Activated CD4-positive, alpha-beta memory T cell treated with anti-CD3 and anti-CD28 coated beads, Interleukin-2, amount 10 ng/mL, durations not matched to agents 7 days and 5 days (primary cell): ENCODE data around the gene PCA3. TPM values are rescaled to one million over a fixed set of nuclear protein-coding genes. Genes with fewer than 3 reads are reported as not detected.
"Not testable (repeated sequence)": the region's sequence is repeated elsewhere in the genome, so short reads cannot be mapped to it uniquely, and the experiment has no call there.

Source experiments
- CTCF ChIA-PET: fragments of 350-600 bp; sonication (Branson Sonifier 250); formaldehyde crosslinking; loops from one replicate; lab custom pipeline; 2021; ENCODE audit warnings: antibody characterized with exemption, inconsistent platforms; lab: Charles Lee
- POLR2A ChIA-PET: fragments of 350-600 bp; sonication (Branson Sonifier 250); formaldehyde crosslinking; loops from one replicate; lab custom pipeline; 2021; ENCODE audit warnings: antibody characterized with exemption; lab: Charles Lee
- DNase-seq: peaks from one replicate; pipeline ENCODE4 v3.0.0-alpha.2; 2020
- H3K27ac Mint-ChIP-seq: one replicate; pipeline ENCODE4 v1.8.0; 2021; ENCODE audit warnings: mild to moderate bottlenecking, mixed read lengths
- H3K27me3 Mint-ChIP-seq: one replicate; pipeline ENCODE4 v1.8.0; 2021; ENCODE audit warnings: mixed read lengths
- H3K36me3 Mint-ChIP-seq: one replicate; pipeline ENCODE4 v1.8.0; 2021; ENCODE audit warnings: low read depth, mixed read lengths
- H3K4me1 Mint-ChIP-seq: one replicate; pipeline ENCODE4 v1.8.0; 2021; ENCODE audit warnings: mixed read lengths
- H3K4me3 Mint-ChIP-seq: one replicate; pipeline ENCODE4 v1.8.0; 2021; ENCODE audit warnings: mild to moderate bottlenecking, mixed read lengths
- H3K9me3 Mint-ChIP-seq: one replicate; pipeline ENCODE4 v1.8.0; 2021; ENCODE audit warnings: mixed read lengths
- total RNA-seq, 2 experiments: library from RNA; stranded (reverse); gene quantifications; one replicate each; pipeline ENCODE4 v1.2.3, GENCODE V29; 2021

PCA3 gene
- total RNA-seq, 2 experiments from 2014 or later, result not detected

DNA sequence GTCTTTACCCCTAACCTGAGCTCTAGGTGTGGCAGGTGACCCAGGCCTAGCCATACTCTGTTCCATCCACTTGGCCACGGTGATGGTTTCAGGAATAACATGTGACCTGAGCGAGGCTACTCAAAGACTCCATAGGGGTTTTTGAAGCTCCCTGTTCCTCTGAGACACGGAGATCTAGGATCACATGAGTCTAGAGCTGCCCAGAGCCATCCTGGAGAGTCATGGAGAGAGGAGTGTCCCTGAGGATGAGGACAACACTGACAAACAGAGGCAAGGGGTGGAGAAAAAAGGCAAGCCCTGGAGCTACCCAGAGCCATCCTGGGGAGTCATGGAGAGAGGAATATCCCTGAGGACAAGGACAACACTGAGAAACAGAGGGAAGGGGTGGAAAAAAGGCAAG lies 29.5 kb upstream of the PCA3 start:
- H3K27ac Mint-ChIP-seq, result no peak overlapping the region
- H3K27me3 Mint-ChIP-seq, result peaks cover 22% of the 10 kb centered on the region
- H3K4me3 Mint-ChIP-seq, result no peak overlapping the region
- DNase-seq, result no peak
- H3K36me3 Mint-ChIP-seq, result no peaks in the 10 kb centered on the region
- no peaks in the 10 kb centered on the region for H3K9me3 Mint-ChIP-seq
- ChIA-PET POLR2A (no interaction called here), CTCF (no interaction called here)
- no peaks in the 10 kb centered on the region for H3K4me1 Mint-ChIP-seq

DNA sequence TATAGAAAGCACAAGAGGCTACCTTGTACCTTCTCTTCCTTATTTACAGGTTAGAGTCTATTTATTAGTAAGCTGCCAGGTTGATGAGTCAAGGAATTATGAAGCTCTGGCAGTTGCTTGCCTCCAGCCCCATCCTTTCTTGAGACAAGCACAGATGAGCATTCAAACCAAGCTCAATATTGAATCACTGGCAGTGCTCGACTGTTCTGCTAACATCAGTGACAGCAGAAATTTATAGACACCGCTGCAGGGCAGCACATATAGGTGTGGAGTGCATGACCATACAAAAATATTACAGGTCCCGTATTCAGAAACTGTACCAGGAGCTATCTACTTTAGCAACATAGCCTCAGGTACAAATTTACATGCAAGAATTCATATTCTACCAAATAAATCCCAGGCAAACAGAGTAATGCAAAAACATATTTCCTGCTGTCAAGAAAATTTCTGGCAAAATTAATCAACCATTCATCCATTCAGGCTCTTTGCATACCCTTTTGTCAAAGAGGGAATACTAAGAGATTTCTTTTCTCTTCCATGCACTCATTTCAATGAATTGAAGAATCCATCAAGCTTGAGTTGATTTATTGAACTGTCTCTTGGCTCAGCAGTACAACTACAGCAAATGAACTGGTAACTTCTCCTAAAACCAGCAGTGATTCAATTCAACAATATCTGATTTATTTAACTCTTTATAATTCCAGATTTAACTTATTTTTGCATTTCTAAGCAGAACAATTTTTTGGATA lies 26.9 kb upstream of the PCA3 start:
- no peak for DNase-seq
- Mint-ChIP-seq H3K4me3 (no peak overlapping the region), H3K9me3 (peaks cover 2% of the 10 kb centered on the region), H3K27me3 (peaks cover 18% of the 10 kb centered on the region), H3K27ac (no peak overlapping the region), H3K4me1 (no peaks in the 10 kb centered on the region), H3K36me3 (no peaks in the 10 kb centered on the region)
- ChIA-PET CTCF (no interaction called here), POLR2A (no interaction called here)

DNA sequence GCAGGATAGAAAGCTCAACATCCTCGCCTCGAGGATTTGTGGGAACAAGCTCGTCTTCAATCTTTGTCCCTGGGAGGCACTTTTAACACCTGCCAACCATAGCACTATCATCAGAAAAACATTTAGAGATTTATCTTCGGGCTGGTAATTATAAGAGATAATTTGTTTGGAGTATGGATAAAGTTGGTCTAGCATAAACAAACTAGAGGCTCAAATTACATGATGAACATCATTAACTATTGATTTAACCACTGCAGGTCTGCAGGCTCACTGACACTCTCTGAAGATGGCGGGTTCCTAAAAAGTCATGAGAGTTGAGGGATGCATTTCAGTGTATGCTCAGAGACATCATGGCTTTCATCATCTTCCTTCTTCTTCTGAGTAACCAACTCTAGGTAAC lies 25.8 kb upstream of the PCA3 start:
- no peak overlapping the region for H3K4me3 Mint-ChIP-seq
- CTCF ChIA-PET, result no interaction called here
- DNase-seq, result no peak
- H3K36me3 Mint-ChIP-seq, result no peaks in the 10 kb centered on the region
- H3K27ac Mint-ChIP-seq, result no peak overlapping the region
- peaks cover 13% of the 10 kb centered on the region for H3K27me3 Mint-ChIP-seq
- peaks cover 9% of the 10 kb centered on the region for H3K9me3 Mint-ChIP-seq
- POLR2A ChIA-PET, result no interaction called here
- no peaks in the 10 kb centered on the region for H3K4me1 Mint-ChIP-seq

DNA sequence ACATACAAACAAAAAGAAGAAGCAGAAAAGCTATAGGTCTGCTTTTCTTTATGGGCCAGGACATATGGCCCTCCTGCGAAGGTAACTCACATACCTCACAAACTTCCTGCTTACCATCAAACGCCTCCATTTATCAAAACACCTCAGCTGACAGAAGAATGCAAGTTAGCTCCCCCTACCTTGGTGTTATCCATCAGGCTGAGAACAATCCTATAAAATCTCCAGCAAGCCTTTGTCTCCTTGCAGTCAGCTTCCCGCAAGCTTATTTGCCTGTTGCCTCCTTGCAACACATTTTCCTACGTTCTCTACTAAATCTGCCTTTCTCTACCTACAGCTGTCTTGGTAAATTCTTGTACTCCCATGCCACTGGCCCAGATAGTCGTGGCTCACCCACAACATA lies 22.7 kb upstream of the PCA3 start:
- peaks cover 8% of the 10 kb centered on the region for H3K4me1 Mint-ChIP-seq
- H3K9me3 Mint-ChIP-seq, result peaks cover 12% of the 10 kb centered on the region
- ChIA-PET POLR2A (no interaction called here), CTCF (no interaction called here)
- H3K27me3 Mint-ChIP-seq, result peaks cover 7% of the 10 kb centered on the region
- no peak overlapping the region for H3K4me3 Mint-ChIP-seq
- H3K27ac Mint-ChIP-seq, result no peak overlapping the region
- H3K36me3 Mint-ChIP-seq, result no peaks in the 10 kb centered on the region
- DNase-seq, result no peak

DNA sequence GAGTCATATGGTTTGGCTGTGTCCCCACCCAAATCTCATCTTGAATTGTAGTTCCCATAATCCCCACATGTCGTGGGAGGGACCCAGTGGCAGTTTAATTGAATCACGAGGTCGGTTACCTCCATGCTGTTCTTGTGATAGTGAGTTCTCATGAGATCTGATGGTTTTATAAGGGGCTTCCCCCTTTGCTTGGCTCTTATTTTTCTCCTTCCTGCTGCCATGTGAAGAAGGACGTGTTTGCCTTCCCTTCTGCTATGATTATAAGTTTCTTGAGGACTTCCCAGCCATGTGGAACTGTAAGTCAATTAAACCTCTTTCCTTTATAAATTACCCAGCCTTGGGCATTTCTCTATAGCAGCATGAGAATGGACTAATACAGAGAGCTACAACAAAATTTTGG lies 21.3 kb upstream of the PCA3 start:
- H3K27me3 Mint-ChIP-seq, CTCF ChIA-PET, POLR2A ChIA-PET, H3K4me3 Mint-ChIP-seq, H3K27ac Mint-ChIP-seq, H3K4me1 Mint-ChIP-seq, DNase-seq, H3K36me3 Mint-ChIP-seq: not testable (repeated sequence)
- peaks cover 12% of the 10 kb centered on the region for H3K9me3 Mint-ChIP-seq

DNA sequence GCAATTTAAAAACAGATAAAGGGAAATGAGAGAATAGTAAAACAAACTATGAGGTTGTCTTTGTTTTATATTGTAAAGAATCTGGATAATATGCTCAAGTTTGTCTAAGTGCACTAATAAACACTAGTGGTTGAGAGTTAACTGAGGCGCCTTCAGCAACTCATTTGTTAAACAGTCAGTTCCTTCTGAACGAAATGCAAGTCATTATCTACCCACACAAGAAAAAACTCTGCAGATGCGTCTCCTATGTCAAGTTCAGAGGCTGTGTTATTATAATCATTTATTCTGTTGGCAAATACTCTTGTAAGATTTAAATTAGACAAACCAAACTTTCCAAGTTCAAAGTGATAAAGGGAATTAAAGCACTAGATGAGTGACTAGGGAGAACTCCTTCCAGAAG lies 20.3 kb upstream of the PCA3 start:
- H3K9me3 Mint-ChIP-seq, result peaks cover 12% of the 10 kb centered on the region
- H3K27me3 Mint-ChIP-seq, result peaks cover 3% of the 10 kb centered on the region
- DNase-seq, result no peak
- H3K36me3 Mint-ChIP-seq, result no peaks in the 10 kb centered on the region
- peaks cover 8% of the 10 kb centered on the region for H3K4me1 Mint-ChIP-seq
- ChIA-PET CTCF (no interaction called here), POLR2A (no interaction called here)
- no peak overlapping the region for H3K27ac Mint-ChIP-seq
- H3K4me3 Mint-ChIP-seq, result no peak overlapping the region

DNA sequence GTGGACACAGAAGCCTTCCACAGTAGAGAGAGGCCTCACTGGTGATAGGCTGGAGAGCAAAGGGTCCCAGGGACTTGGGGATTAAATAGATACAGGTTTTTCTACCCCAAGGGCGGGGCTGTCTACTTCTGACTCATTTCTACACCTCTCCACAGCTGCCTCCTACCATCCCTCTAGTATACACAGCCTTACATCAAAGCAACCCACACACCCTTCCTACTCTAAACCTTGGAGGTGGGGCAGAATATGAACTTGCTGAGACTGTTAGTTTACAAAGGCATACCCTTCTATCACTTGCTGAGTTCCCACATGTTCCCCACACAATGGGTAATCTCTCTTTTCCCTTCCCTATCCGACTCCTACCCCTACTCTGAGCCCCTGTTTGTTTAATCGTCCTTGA lies 19.9 kb upstream of the PCA3 start:
- peaks cover 8% of the 10 kb centered on the region for H3K4me1 Mint-ChIP-seq
- peaks cover 3% of the 10 kb centered on the region for H3K27me3 Mint-ChIP-seq
- CTCF ChIA-PET, result no interaction called here
- POLR2A ChIA-PET, result no interaction called here
- peaks cover 12% of the 10 kb centered on the region for H3K9me3 Mint-ChIP-seq
- DNase-seq, result no peak
- H3K4me3 Mint-ChIP-seq, result no peak overlapping the region
- H3K36me3 Mint-ChIP-seq, result no peaks in the 10 kb centered on the region
- H3K27ac Mint-ChIP-seq, result no peak overlapping the region

DNA sequence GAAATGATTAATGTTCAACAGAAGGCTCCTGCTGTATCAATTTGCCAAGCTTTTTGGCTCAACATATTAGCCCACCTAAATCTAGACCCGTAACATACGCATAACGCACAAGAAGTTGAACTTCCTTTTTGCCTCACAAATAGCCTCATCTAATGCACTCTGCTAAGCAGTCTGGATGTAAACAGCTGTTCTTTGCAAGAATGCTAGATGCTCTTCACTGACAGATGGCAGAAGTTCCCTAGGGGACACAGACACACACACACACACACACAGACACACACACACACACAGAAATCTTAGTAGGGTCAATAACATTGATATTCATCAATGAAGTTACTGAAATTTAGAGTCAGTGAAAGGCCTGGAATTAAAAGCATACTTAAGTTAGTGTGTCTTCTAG lies 13.2 kb upstream of the PCA3 start:
- CTCF ChIA-PET, result no interaction called here
- Mint-ChIP-seq H3K27ac (no peak overlapping the region), H3K9me3 (no peaks in the 10 kb centered on the region), H3K27me3 (peaks cover 3% of the 10 kb centered on the region), H3K4me1 (peaks cover 4% of the 10 kb centered on the region), H3K4me3 (no peak overlapping the region), H3K36me3 (no peaks in the 10 kb centered on the region)
- no peak for DNase-seq
- POLR2A ChIA-PET, result no interaction called here

DNA sequence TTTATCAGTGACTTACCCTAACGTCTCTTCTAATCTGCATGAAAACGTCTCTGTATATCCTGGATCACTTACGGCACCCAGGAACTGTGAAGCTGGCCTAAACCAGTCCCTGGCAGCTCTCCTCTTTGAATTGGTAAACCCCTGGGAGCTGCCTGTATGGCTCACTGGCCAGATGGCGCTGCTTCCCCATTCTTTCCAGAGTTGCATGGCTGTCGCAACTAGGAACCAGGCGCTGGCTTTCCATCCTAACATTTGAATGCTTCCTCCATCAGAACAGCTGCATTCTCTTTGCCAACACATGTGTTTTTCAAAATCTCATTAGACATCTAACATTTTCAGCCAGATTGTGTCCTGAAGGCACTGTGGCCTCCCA lies 8.0 kb upstream of the PCA3 start:
- Mint-ChIP-seq H3K4me1 (peaks cover 4% of the 10 kb centered on the region), H3K27me3 (peaks cover 12% of the 10 kb centered on the region), H3K27ac (no peak overlapping the region), H3K9me3 (no peaks in the 10 kb centered on the region), H3K4me3 (no peak overlapping the region), H3K36me3 (no peaks in the 10 kb centered on the region)
- CTCF ChIA-PET, result no interaction called here
- no peak for DNase-seq
- POLR2A ChIA-PET, result no interaction called here

DNA sequence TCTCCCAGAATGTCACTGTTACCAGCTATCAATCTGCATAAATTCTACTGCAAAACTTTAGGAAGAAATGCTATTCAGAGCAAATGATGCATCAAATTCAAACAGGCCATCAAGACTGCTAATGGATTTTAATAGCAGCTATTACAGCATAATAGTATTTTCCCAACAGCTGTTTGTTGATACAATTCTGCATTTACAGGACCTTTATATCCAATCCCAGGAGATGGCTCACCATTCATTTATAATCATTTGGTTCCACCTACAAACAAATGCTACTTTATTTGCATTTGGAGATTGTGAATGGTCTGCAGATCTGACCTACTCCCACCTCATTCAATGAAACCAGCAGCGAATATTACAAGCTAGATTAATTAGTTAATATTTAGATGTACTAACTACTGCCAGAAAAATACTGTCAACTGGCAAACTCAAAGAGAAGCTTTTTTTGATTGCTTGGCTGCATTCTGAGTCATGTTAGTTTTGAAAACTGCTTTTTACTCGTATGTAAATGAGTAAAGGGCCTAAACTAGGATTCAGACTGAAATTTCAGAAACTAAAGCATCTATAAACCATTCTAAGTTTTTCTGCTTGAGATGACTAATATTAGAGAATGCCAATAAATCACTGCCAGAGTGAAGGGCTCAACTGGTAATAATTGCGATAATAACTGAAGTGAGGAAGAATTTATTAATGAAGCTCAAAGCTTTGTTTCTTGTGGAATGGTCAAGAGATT lies 7.1 kb upstream of the PCA3 start:
- Mint-ChIP-seq H3K27ac (no peak overlapping the region), H3K4me1 (peaks cover 4% of the 10 kb centered on the region), H3K36me3 (no peaks in the 10 kb centered on the region), H3K4me3 (no peak overlapping the region), H3K9me3 (no peaks in the 10 kb centered on the region), H3K27me3 (peaks cover 12% of the 10 kb centered on the region)
- no peak for DNase-seq
- POLR2A ChIA-PET, result no interaction called here
- CTCF ChIA-PET, result no interaction called here

DNA sequence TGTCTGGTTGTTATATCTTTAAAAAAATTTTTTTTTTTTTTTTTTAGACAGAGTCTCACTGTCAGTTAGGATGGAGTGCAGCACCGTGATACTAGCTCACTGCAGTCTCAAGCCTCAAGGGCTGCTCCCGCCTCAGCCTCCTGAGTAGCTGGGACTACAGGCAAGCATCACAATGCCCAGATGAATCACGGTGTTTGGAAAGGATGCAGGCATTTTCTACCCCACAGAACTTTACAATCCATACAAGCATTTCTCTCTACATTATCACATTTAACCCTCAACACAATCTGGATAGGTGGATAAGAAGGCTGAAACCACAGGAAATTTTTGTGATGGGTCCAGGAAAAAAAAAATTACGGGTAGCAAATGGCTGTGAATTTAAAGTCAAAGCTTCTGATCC lies 5.8 kb upstream of the PCA3 start:
- CTCF ChIA-PET, result no interaction called here
- H3K27ac Mint-ChIP-seq, result no peak overlapping the region

DNA sequence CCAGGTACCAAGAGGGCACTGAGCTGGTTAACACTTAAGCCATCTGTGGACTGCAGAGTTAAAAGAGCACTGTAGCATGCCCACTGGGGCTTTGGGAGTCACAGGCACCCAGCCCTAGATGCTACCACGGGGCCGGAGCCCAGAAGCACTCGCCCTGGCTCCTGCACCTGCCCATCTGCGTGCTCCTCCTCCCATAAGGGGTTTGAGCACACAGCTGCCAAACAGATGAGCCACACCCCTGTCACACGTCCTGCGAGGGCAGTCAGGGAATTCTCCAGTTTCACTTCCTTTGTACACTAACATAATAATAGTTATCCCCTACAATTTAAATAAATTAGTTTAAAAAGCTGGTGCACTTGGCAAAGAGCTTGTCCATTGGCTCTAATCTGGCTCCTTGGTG lies 4.5 kb upstream of the PCA3 start:
- H3K4me1 Mint-ChIP-seq, result peaks cover 4% of the 10 kb centered on the region
- peaks cover 14% of the 10 kb centered on the region for H3K27me3 Mint-ChIP-seq
- H3K9me3 Mint-ChIP-seq, result no peaks in the 10 kb centered on the region
- no peak overlapping the region for H3K27ac Mint-ChIP-seq
- ChIA-PET CTCF (no interaction called here), POLR2A (no interaction called here)
- no peaks in the 10 kb centered on the region for H3K36me3 Mint-ChIP-seq
- no peak for DNase-seq
- H3K4me3 Mint-ChIP-seq, result no peak overlapping the region

More for the DNA sequence above, 5.8 kb upstream of the PCA3 start:
- Mint-ChIP-seq H3K36me3 (no peaks in the 10 kb centered on the region), H3K4me1 (peaks cover 4% of the 10 kb centered on the region), H3K4me3 (no peak overlapping the region), H3K9me3 (no peaks in the 10 kb centered on the region), H3K27me3 (peaks cover 14% of the 10 kb centered on the region)
- POLR2A ChIA-PET, result no interaction called here
- DNase-seq, result no peak

DNA sequence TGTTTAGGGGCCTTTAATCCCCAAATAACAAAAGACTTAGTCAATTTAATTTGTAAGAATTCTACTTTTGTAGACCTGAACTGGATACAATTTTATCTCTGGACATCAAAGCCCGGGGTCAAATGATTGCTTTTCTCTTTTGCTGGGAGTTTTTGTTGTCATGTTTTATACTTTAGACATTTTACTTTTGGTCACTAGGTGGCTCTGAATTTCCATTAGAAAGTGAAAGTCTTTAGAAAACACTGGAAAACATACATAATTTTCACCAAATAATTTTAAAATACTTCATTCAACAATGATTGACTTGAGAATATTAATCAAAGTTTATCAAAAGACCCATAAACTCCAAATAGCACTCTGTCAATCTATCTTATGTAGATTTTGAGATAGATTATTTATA lies 2.8 kb upstream of the PCA3 start:
- H3K4me3 Mint-ChIP-seq, result no peak overlapping the region
- CTCF ChIA-PET, result no interaction called here
- H3K4me1 Mint-ChIP-seq, result no peaks in the 10 kb centered on the region
- POLR2A ChIA-PET, result no interaction called here
- no peak for DNase-seq
- H3K27ac Mint-ChIP-seq, result no peak overlapping the region
- no peaks in the 10 kb centered on the region for H3K9me3 Mint-ChIP-seq
- H3K27me3 Mint-ChIP-seq, result peaks cover 15% of the 10 kb centered on the region
- H3K36me3 Mint-ChIP-seq, result no peaks in the 10 kb centered on the region

DNA sequence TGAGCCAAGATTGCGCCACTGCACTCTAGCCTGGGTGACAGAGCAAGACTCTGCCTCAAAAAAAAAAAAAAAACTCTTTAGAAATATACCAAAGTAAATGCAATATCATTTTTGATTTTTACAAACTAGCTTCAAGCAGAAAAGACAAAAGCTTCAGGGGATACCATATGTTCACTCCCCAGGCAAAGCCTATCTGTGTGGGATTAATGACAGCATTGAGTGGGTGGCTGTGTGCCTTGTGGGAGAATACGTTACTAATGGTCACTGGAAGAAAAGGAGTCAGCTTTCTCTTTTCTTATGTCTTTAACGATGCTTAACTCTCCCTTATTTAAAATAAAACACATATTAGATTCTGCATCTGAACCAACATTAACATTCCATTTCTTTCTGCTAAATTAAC lies 1.9 kb downstream of the PCA3 start:
- H3K4me3 Mint-ChIP-seq, result no peak overlapping the region

More for the DNA sequence above, 1.9 kb downstream of the PCA3 start:
- ChIA-PET POLR2A (interaction anchor here (0.6 kb wide), 1 partner anchor 1525 kb away, joined by 3 read pairs; no protein-coding TSS in a partner anchor), CTCF (no interaction called here)
- Mint-ChIP-seq H3K36me3 (no peaks in the 10 kb centered on the region), H3K9me3 (no peaks in the 10 kb centered on the region), H3K27ac (no peak overlapping the region), H3K27me3 (peaks cover 7% of the 10 kb centered on the region), H3K4me1 (peaks cover under 1% of the 10 kb centered on the region)
- no peak for DNase-seq
